GM18861 (cell line): ENCODE results near the gene SSBP4.

Source experiments
- ATAC-seq: cut with Tn5 transposase; IDR thresholded peaks from one replicate; pipeline ENCODE4 v1.9.1; 2021; ENCODE audit not compliant: unreplicated experiment

The SSBP4 gene

GRCh38 chr19:18419699-18420460 is 682 bp downstream of the SSBP4 start:
- ATAC-seq, result peak; percentile 3

- no peak for ATAC-seq
Measured at GRCh38 chr19:18420930-18421329, 1.7 kb downstream of the SSBP4 start.

GRCh38 chr19:18421371-18421959 is 2.3 kb downstream of the SSBP4 start:
- ATAC-seq, result no peak

- no peak for ATAC-seq
Measured at GRCh38 chr19:18422530-18423191, 3.5 kb downstream of the SSBP4 start.

DNA sequence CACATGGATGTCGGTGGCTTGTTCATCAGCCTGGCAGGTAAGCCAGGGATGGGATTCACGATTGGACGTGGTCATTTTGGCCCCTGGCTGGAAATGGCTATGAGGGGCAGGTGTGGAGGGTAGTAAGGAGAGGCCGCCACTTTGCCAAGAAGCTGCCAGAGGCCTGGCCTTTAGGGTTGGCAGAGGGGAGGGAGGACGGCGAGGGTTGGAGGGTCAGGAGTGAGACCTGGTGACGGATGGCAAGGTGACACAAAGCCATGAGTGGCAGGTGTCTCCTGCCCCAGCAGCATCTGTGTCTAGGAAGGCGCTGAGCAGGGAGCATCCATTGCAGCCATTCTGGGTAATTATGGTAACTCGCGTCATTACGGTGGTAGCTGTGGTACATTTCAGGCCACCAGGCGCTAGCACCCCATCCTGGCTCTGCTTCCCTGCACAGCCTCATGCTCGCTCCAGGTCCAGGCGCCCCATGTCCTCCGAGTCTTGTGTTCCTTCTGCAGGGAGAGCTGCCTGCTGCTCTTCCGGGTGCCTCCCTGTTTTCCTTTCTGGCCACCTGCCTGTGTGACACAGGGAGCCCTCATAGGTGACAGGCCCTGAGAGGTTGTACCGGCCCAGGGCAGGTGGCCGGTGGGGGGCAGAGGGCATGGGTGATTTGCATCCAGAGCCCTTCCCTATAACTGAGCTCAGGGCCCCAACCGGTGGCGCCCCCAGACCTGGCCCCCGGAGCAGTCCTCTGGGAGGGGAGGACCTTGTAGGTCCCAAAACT is 4.2 kb downstream of the SSBP4 start:
- ATAC-seq, result no peak

GRCh38 chr19:18424122-18424889 is 5.1 kb downstream of the SSBP4 start:
- no peak for ATAC-seq

DNA sequence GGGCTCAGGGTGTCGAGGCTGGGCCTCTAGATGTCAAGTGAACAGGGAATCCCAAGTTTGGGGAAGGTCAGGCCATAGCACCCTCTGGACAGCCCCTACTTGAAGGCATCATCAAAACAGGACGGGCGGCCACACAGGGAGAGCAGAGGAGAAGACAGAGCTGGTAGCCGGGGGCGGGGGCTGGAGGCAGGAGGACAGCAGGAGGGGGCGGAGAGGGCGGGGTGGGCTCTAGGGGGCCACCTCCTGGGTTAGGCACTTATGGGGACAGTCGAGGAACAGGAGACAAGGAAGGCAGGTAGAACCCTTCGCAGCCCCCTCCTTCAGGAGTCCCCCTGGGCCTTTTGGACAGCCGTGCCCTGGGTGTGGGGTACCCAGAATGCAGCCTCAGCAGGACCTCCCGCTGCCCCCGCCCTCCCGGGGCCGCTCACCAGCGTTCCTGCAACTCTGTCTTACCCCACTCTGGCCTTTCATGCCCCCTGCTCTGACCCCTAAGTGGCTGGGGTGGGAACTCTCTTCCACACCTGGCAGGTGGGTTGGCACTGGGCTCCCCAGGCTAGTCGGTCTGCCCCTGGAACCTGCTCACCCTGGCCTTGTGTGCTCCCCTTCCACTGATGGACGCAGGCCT is 5.8 kb downstream of the SSBP4 start:
- no peak for ATAC-seq

DNA sequence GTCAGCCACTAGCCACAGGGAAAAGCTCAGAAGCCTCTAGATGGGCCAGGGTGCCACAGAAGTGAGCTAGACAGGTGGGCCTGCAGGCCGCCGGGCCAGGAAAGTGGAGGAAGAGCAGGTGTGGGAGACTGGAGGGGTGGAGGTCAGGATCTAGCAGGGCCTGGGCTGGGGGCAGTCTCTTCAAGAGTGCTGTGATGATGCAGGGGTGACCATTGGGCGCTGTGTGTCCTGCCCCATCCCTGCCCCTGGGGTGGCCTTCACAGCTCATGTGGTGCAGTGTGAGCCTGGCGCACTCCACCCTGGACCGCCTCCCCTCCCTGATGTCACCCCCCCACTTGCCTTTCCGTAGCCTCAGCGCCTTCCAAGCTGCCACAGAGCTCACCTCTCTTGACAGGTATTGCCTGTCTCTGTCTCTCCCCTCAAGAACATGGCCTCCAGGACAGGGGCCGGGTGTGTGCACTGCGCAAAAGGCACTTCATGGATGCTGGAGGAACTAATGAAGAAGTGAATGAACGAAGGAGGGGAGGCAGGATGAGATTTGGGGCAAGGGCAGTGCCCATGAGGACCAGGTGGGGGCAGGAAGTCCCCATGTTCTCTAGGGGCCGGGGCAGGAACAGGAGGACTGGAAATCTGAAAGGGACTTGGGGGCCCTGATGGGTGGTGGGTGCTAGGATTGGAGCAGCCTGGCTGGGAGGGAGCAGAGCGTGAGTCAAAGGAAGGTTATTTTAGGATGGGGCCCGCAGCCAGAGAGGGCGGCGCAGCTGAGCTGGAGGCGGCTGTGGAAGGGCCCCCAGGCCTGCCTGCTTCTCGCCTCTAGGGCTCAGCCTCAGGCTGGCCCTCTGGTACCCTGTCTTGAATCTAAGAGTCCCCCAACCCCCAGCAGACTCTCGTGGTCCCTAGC is 6.6 kb downstream of the SSBP4 start:
- ATAC-seq, result no peak

DNA sequence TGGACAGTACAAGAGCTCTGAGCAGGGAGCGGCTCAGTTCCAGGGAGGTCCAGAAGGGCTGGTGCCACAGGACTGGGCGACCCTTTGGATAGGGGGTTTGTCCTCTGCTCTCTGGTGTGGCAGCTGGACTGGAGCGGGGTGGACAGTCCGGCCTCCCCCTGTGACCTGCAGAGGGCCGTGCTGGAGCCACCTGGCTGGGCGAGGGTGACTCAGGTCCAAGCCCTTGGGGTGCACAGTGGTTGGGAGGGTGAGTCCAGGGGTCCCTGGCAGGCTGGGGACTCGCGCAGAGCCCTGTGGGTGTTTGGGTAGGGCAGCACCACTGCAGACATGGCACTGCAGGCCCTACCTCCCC is 7.2 kb downstream of the SSBP4 start:
- no peak for ATAC-seq

DNA sequence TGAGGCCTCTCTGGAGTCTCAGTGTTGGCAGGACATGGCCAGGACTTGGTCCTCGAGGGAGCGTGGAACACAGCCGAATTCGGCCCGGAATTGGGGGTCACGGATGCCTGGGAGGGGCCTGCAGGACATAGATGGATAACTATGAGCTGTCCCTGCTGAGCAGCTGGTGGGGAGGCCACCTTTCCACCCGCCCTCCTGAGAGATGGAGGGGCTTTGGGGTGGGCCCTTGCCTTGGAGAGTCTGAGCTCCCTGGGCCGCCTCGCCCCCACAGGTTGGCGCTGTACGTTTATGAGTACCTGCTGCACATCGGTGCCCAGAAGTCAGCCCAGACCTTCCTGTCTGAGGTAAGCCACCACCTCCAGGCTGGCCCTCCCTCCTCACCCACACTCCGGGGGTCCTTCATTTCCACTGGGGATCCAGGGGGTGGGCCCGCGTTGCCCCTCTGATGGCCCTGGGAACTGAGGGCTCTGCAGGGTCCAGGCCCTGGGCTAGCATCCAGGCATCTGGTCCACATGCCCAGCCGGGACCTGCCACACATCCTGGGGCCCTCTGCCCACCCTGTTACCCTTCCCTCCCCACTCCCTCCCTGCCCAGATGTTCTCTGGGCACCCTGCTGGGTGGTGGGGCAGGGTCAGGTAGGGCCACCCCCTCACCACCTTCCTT is 8.0 kb downstream of the SSBP4 start:
- no peak for ATAC-seq

GRCh38 chr19:18427743-18428113 is 8.5 kb downstream of the SSBP4 start:
- no peak for ATAC-seq

- ATAC-seq, result no peak
Measured at GRCh38 chr19:18428173-18428786, 9.1 kb downstream of the SSBP4 start.

DNA sequence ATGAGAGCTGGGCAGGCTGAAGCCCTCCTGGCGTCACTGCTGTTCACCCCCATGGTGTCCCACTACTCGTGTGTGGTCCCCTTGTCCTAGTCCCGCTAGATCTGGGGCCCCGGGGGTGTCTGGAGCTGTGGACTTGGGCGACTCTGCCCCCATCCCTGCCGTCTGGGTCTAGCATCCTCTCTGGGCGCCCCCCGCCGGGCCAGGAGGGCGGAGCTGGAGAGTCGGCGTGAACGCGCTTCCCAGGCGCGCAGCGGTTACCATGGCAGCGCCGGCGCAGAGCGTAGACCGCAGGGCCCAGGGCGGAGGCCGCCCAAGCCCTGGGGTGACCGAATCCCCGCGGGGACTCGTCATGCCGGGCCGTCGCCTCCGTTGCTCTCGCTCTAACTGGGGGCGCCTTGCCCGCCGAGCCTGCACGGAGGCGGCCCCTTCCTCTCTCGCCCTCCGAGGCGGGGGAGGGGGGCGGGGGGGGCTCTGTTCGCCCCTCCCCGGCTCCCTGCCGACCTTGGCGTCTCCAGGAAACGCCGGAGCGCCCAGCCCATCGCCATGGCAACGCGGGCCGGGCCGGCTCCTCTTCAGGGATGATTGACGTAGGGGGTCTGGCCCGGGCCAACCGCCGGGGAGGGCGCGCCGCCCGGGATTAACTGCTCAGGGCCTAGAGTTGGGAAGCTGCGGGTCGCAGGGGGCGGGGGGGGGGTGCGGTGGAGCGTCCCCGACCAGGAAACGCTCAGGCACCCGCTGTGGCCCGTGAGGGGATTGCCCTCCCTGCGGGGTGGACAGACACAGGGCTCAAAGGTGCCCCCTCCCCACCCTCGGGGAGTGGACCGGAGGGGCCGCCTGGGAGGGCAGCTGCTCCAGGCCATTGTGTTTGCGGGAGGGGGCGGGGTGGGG is 9.8 kb downstream of the SSBP4 start:
- ATAC-seq, result peak; percentile 58

DNA sequence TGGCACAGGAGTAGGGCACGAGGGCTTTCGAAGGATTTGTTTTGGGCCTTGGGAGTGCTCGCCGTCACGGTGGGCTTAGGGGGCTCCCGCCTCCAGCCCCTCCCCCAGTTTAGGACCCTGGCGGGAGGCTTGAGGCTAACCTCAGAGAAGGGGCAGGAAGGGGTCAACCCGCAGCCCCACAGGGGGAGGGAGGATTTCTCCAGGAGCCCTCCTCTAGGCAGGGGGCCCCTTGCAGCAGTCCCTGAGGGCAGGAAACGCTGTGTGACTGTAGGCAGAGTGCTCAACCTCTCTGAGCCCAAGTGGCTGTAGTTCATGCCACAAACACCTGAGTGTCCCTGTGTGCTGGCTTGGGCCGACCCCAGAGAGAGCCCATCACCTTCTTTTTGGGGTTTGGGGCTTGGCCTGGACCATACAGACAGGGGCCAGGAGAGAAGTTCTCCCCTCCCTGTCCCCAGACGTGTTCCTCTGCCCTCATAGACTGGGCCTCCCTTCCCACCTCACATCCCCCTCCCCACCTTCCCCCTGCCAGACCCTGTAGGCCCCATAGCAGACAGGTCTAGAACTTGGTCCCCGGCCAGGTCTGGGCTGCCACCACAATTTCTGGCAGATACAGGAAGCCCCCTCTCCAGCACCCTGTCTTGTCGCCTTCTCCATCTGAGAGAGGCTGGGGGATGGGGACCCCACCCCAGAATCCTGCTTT is 10.7 kb downstream of the SSBP4 start:
- ATAC-seq, result no peak

- no peak for ATAC-seq
Measured at GRCh38 chr19:18430417-18431144, 11.4 kb downstream of the SSBP4 start.
